Mammary epithelial cell (primary cell): Measurements from ENCODE around the gene HPSE2.

Experiments
- EZH2 ChIP-seq: IDR thresholded peaks from 2 replicates; pipeline ENCODE4 v1.6.1; 2012; ENCODE audit warnings: low read length, inconsistent platforms, borderline replicate concordance
- TF ChIP-seq, protein P1 (sequence below), 2 donors: IDR thresholded peaks in 1 of 2; conservative IDR thresholded peaks in 1 of 2; 2 replicates each; pipeline ENCODE4 v1.5.1; 2011 to 2012; ENCODE audit warnings: inconsistent platforms in 2 of 2, low read length in 2 of 2, mild to moderate bottlenecking in 2 of 2, control low read depth in 1 of 2, low read depth in 1 of 2; ENCODE audit not compliant: insufficient read depth in 1 of 2; ENCODE audit errors: extremely low read depth in 1 of 2

DNA sequence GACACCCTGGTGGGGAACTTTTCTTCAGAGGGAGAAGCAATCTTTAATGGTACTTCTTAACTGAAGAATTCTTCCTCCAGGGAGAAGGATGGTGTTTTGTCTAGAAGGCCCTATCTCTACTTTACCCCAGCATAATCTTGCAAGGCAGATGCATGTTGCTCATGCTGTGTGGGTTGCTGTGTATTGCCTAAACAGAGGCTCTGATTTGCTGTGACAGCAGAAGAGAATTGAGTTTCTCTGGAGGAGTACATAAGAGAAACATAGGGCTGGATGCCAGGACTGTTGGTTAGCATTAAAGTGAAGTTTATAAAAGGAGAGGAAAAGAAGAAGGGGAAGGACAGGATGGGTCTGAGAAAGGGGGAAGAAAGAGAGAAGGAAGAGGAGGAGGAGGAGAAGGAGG lies 540.8 kb downstream of the HPSE2 start:
- TF ChIP-seq, protein P1, sequence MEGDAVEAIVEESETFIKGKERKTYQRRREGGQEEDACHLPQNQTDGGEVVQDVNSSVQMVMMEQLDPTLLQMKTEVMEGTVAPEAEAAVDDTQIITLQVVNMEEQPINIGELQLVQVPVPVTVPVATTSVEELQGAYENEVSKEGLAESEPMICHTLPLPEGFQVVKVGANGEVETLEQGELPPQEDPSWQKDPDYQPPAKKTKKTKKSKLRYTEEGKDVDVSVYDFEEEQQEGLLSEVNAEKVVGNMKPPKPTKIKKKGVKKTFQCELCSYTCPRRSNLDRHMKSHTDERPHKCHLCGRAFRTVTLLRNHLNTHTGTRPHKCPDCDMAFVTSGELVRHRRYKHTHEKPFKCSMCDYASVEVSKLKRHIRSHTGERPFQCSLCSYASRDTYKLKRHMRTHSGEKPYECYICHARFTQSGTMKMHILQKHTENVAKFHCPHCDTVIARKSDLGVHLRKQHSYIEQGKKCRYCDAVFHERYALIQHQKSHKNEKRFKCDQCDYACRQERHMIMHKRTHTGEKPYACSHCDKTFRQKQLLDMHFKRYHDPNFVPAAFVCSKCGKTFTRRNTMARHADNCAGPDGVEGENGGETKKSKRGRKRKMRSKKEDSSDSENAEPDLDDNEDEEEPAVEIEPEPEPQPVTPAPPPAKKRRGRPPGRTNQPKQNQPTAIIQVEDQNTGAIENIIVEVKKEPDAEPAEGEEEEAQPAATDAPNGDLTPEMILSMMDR (conservative IDR thresholded peaks at IDR 0.05 in 1 of 2, IDR thresholded peaks at IDR 0.05 in 1 of 2; ENCODE audit: extremely low read depth in 1 of 2, insufficient read depth in 1 of 2, low read depth in 1 of 2, low read length in 2 of 2) = no peak
- no peak for TF ChIP-seq EZH2
